K562 (cell line): ENCODE results near the gene PDE3A.

Experiments used
- BHLHE40 ChIP-seq: IDR thresholded peaks from 2 replicates; pipeline ENCODE4 v1.6.1; 2011; ENCODE audit warnings: low read length, improper control_type of control experiment
- CTCF ChIP-seq, 3 experiments: IDR thresholded peaks in 2 of 3; conservative IDR thresholded peaks in 1 of 3; 2 replicates each; pipeline ENCODE4 v1.5.1; 2011 to 2012; ENCODE audit warnings: low read length in 3 of 3, mild to moderate bottlenecking in 3 of 3, control low read depth in 2 of 3, improper control_type of control experiment in 1 of 3, inconsistent platforms in 1 of 3, low read depth in 1 of 3, mixed read lengths in 1 of 3, moderate library complexity in 1 of 3; ENCODE audit not compliant: insufficient read depth in 2 of 3
- EP300 ChIP-seq: IDR thresholded peaks from 2 replicates; pipeline ENCODE4 v1.6.1; 2012; ENCODE audit warnings: low read length, improper control_type of control experiment
- FOXA1 ChIP-seq: fragments of 450-650 bp; IDR thresholded peaks from 2 replicates; pipeline ENCODE4 v1.6.1; 2016; ENCODE audit warnings: mild to moderate bottlenecking, borderline replicate concordance
- NFIC ChIP-seq: fragments of 450-650 bp; IDR thresholded peaks from 2 replicates; pipeline ENCODE4 v1.6.1; 2017; ENCODE audit warnings: mild to moderate bottlenecking, inconsistent platforms
- TFAP4 ChIP-seq: sonication (generic); formaldehyde crosslinking; IDR thresholded peaks from 2 replicates; pipeline ENCODE4 v1.8.0; 2022; ENCODE audit warnings: missing genetic modification reagents, mild to moderate bottlenecking, moderate library complexity, borderline replicate concordance
- ZBTB11 ChIP-seq, 3 experiments: fragments of 200-800 bp in 1 of 3; fragments of 250-450 bp in 1 of 3; fragments of 450-650 bp in 1 of 3; sonication (Bioruptor Pico) in 1 of 3; sonication (Bioruptor generic) in 1 of 3; formaldehyde crosslinking in 1 of 3; IDR thresholded peaks; 2 replicates each; pipeline versions ENCODE4 v1.6.1 to v1.8.0; 2016 to 2022; ENCODE audit warnings: mild to moderate bottlenecking in 2 of 3, missing genetic modification characterization in 2 of 3, missing compliant biosample characterization in 1 of 3, moderate library complexity in 1 of 3
- ZBTB33 ChIP-seq: sonication (generic); formaldehyde crosslinking; IDR thresholded peaks from 2 replicates; pipeline ENCODE4 v1.8.1; 2023; ENCODE audit warnings: mild to moderate bottlenecking, missing genetic modification reagents
- ZNF609 ChIP-seq: sonication (generic); formaldehyde crosslinking; IDR thresholded peaks from 2 replicates; pipeline ENCODE4 v1.8.1; 2023; ENCODE audit warnings: missing genetic modification reagents, mild to moderate bottlenecking, borderline replicate concordance
- TF ChIP-seq, protein P1 (sequence below), 2 experiments: fragments of 450-650 bp; IDR thresholded peaks; 2 replicates each; pipeline ENCODE4 v1.6.1; 2016

DNA sequence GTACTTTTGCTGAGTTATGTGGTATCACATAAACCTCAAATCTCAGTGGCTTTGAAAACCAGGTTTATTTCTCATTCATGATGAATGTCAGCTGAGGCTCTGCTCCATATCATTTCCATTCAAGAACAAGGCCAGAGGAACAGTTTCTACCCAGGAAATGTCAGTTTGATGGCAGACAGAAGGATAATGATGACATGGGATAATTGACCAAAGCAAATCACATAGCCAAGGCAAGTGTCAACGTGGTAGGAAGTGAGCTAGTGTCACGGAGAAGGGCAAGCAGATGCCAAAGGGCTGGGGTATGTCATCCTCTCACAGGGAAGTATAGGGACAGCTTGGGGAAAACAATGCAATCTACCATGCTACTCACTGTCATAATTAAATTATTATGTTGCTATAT is 12.3 kb upstream of the PDE3A start:
- no peak for TF ChIP-seq NFIC
- no peak for TF ChIP-seq ZBTB33 (CRISPR knock-in tag)
- no peak for TF ChIP-seq CTCF (IDR thresholded peaks at IDR 0.05 in 2 of 3, conservative IDR thresholded peaks at IDR 0.05 in 1 of 3; ENCODE audit: insufficient read depth in 2 of 3, low read depth in 1 of 3, low read length in 3 of 3)
- TF ChIP-seq TFAP4 (CRISPR knock-in tag), result no peak
- TF ChIP-seq BHLHE40, result no peak
- no peak for TF ChIP-seq FOXA1
- TF ChIP-seq EP300, result no peak
- TF ChIP-seq ZBTB11 (CRISPR knock-in tag; IDR thresholded peaks at IDR 0.05), result no peak
- TF ChIP-seq, protein P1, sequence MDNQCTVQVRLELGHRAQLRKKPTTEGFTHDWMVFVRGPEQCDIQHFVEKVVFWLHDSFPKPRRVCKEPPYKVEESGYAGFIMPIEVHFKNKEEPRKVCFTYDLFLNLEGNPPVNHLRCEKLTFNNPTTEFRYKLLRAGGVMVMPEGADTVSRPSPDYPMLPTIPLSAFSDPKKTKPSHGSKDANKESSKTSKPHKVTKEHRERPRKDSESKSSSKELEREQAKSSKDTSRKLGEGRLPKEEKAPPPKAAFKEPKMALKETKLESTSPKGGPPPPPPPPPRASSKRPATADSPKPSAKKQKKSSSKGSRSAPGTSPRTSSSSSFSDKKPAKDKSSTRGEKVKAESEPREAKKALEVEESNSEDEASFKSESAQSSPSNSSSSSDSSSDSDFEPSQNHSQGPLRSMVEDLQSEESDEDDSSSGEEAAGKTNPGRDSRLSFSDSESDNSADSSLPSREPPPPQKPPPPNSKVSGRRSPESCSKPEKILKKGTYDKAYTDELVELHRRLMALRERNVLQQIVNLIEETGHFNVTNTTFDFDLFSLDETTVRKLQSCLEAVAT (IDR thresholded peaks at IDR 0.05), result no peak
- TF ChIP-seq ZNF609 (CRISPR knock-in tag), result no peak
